NCI-H460 (cell line): ENCODE results near the gene AIFM1. TPM values are rescaled to one million over a fixed set of nuclear protein-coding genes. Genes with fewer than 3 reads are reported as not detected.

Experiments used
- DNase-seq: peaks from one replicate; pipeline ENCODE4 v3.0.0-alpha.2; 2016; ENCODE audit warnings: low read depth; ENCODE audit errors: extremely low read depth
- total RNA-seq: library from RNA; depleted of rRNA; stranded (reverse); fragments of >200 nt; shearing (Covaris generic); gene quantifications from 2 replicates; pipeline ENCODE4 v1.2.3, GENCODE V29; 2014

Gene AIFM1
- total RNA-seq, 1 experiment from 2014 or later, result 45.7 TPM

DNA sequence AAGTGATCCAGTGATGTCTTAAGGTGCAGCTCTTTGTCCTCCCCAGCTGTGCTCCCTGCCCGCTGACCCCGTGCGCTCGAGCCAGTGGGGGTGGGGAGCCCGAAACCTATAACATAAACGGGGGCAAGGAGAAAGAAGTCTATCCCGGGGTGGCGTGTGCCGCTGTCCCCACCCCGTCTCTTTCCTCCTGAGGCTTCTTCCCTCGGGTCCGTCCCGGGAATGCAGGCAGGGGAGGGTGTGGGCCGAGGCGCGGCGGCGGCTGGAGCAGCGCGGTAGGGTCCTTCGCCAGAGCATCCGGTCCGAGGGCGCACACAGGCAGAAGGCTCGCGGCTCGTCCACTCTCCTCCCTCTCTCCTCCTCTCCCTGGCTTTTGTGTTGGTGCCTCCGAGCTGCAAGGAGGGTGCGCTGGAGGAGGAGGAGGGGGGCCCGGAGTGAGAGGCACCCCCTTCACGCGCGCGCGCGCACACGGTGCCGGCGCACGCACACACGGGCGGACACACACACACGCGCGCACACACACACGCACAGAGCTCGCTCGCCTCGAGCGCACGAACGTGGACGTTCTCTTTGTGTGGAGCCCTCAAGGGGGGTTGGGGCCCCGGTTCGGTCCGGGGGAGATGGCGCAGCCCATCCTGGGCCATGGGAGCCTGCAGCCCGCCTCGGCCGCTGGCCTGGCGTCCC is 5.9 kb upstream of the AIFM1 start, which contains the start of gene RAB33A:
Gene RAB33A, plus strand, starts transcription at position 517 of the 681 bp plus-strand sequence. Its CDS starts 101 bp downstream, at position 618.
- DNase-seq, result no peak

DNA sequence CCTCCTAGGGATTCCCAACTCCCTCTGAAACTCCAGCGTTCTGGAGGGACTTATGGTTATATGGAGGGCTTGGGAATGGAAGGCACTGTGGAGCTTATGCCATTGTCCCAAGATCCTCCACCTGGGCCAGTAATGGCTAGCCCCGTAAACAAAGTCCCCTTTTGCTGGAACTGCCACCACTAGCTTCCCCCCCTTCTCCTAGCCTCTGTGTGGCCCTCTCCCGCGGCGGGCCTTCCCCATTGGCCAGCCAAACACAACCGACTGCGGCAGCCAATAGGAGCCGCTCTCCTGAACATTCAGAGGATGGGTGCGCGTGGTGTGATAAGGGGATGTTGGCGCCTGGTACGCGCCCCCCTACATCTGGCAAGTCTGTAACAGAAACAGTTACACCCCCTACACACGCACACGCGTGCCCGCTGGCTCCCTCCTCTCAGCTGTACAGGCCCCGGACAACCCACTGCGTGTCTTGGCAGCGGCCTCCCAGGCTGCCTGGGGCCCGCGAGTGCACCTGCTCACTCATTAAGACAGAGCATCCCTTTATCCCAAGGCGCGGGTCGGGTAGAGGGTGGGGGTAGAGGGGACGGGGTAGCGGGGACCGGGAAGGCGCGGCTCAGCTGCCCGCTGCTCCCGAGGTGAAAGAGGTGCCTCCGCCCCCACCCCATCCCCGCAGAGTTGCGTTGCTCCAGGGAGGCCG is 5.3 kb upstream of the AIFM1 start:
- no peak for DNase-seq

DNA sequence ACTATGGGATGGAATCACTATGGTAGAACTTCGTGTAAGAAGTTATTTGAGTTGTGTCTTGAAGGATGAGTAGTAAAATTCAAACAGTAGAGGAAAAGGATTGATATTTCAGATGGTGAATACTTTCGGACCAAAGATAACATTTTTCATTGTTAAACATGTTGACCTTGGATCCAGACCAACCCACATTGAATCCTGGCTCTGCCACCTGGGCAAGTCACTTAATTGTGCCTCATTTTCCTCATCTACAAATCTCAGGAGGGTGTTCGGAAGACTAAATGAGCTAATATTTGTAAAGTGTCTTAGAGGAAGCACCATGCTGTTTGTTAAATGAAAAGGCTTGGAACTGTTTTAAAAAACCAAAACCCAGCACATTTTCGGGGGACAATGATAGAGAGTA is 1.4 kb upstream of the AIFM1 start:
- DNase-seq, result no peak

DNA sequence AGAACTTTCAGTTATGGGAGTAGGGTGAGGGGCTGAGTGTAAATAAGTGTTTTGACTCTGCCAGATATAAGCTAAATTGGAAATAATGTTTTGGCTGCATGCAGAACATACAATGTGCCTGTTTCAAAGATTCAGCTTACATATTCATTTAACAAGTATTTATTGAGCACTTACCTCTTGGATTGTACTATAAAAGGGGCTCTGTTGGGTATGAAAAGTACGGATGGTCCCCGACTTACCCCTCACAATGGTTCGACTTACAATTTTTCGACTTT is 799 bp upstream of the AIFM1 start:
- no peak for DNase-seq

DNA sequence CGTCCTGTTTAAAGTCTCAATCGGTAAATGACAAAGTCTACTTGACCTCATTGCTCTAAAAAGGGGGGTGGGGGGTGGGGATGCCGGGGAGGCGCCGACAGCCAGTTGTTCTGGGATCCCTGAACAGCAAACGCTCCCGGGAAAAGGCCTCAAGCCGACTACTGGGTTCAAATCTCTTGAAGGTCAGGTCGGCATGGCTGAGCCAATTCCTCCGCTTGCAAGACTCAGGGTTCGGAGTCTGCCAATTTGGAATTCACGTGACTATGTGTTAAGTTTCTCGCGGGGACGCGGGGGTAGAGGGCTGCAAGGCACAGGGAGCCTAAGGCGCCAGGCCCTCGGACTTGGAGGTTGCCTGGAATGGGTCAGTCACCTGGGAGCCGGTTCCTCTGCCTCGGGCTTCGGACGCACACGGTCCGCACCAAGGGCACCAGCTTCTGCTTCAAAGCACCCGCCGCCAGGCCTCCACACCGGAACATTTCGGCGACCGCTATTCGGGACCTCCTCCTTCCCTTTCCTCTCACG is 399 bp downstream of the AIFM1 start:
- DNase-seq, result no peak

DNA sequence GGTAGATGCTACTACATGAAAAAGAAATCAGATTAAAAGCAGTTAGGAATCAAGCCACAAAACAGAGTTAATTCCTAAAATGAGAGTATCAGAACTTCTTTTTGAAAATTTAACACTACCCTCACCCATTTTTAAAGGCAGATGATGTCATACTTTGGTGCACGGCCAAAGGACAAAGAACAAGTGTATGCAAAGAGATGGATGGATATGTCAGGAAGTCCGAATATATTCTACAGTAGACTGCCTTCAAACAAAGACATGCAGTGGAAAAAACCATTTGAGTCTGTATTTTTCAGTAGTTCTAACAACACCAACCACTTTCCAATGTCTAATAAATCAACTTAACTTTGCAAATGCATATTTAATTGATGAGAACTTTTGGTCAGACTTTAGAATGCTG is 2.2 kb downstream of the AIFM1 start:
- DNase-seq, result no peak

DNA sequence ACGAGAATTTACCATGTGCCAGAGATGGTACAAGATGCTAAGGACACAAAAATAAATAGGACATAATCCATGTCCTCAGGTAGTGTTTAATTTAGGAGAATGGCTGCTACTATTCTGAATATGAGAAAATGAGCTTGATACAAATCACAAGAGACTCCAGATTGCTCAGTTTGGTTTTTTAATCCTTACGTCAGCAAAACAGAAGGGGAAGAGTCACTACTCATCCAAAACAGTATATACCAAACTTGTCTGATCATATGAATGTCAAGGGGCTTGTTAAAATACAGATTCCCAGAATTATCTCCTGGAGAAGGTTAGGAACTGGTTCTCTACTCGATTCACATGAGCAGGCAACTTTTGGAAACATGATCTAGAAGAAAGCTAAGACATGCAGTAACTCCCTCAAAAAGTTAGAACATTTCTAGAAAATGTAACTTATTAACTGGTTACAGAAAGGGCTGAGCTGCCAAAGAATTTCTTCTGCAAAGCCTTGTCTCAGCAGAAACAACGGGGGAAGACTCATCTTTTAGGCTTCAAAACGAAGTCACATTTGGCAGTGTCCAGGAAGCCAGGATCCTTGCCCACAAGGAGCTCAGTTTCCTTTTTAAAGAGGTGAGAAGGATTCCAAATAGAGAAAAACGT is 3.4 kb downstream of the AIFM1 start:
- no peak for DNase-seq

DNA sequence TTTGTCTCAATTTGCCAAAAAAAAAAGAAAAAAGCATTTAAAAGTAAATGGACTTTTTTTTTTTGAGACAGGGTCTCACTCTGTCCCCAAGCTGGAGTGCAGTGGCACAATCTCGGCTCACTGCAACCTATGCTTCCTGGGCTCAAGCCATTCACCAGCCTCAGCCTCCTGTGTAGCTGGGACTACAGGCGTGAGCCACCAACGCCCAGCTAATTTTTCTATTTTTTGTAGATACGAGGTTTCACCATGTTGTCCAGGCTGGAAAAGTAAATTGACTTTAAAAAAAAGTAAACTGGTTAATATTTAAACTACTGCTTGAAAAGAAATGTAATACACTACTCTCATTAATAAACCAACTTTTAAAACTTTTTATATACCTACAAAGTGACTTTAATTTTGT is 5.9 kb downstream of the AIFM1 start:
- no peak for DNase-seq

DNA sequence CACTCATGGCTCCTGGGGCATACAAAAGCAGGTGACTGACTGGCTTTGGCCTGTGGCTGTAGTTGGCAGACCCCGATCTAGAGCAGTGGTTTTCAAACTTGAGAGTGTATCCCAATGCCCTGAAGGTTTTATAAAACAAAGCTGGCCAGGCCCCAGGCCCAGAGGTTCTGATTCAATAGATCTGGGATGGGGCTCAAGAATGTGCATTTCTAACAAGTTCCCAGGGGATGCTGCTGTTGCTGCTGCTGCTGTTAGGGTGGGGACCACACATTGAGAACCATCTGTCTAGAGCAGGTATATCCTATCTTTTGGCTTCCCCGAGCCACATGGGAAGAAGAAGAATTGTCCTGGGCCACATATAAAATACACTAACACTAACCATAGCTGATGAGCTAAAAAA is 7.3 kb downstream of the AIFM1 start:
- DNase-seq, result no peak

DNA sequence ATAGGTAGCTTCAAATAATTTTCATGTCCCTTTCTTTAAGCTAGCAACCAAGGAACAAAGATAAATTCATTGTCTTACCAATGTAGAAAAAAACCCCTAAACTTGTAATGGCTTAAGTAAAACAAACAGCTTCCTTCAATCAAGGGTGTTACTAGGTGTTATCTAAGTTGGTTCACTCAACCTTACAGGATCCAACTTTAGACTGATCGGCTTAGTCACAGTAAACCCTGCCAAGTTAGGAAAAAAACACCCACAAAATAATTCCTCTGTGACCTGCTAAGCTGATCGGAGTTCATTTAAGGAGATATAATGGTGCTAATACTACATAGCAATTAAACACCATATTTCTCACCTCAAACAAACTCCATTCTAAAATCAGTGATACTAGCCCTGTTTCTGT is 10.1 kb downstream of the AIFM1 start:
- DNase-seq, result no peak

DNA sequence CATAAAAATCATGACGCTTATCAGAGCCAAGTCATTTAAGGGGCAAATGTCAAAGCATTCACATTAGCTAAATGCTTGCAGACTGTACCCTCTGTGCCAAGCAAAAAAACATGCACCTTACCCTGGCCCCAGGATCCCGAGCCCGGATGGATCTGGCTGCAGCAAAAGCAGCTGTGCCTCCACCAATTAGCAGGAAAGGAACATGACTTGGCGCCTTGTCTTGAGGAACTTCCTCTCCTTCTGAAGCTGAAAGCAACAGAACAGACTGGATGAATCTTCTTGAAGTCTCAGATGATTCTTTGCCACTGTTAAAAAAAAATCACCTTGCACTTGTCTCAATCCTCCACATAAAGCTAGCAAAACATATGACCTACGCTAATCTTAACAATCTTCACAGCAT is 18.0 kb downstream of the AIFM1 start:
- DNase-seq, result no peak

DNA sequence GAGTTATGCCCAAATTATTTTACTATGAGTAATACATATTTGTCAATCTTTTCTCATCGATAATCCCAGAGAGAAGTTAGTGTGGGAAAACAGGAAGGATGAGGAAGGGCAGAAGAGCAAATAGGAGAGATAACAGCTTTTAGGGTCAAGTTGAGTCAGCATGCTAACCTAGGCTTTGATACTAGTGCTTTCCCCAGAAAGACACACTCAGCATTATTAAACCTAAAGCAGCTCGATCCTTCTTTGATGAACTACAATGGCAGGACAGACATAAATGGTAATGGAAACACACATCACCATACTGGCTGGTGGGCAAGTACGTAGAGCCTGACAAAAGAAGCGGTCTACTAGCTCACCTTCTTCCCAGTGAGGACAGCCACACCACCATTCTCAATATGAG is 20.5 kb downstream of the AIFM1 start:
- DNase-seq, result no peak

DNA sequence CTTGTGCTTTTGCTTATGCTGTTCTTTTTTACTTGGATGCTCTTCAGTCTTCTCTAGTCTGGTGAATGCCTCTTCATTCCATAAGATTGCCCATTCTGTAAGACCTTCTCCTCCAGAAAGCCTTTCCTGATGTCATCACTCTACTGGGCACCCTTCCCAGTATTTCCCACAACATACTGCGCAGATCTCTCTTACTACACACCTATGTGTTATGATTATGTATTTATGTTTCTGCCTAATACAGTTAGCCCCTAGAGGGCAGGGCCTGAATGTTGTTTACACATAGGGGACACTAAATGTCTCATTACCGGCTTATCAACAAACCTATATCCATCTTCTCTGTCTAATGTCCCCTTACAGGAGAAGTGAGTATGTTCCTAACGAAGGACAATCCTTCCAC is 21.1 kb downstream of the AIFM1 start:
- DNase-seq, result peak; percentile 16

DNA sequence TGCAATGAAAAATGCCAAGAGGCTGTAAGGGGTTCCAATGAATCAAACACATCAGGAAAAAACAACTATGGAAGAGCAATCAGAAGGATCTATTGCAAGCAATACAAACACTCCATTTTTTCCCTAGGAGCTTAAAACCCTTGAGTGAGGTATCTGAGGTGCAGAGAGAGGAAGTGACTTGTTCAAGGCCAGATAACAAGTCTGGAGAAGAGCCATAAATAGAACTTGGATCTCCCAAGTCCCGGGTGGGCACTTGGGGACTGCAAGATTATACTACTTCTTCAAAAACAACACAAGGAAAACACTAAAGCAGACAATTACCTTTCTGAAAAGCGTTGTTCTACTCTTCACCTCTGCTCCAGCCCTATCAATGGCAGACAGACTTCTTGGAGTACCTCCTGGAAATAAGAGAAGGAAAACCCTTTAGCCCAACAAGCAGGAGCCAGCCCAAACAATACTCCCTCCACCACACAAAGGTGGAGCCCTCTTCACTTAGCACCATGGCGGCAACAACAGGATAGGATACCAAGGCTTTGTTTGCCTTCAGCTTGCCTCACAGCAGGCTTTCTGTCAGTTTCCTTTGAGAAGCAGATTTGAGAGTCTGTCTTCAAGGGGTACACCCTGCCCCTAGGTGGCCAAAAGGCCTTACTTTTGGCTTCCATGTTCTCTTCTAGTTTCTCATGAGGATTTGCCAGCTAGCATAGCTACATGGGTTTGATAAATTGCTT is 26.0 kb downstream of the AIFM1 start:
- no peak for DNase-seq

DNA sequence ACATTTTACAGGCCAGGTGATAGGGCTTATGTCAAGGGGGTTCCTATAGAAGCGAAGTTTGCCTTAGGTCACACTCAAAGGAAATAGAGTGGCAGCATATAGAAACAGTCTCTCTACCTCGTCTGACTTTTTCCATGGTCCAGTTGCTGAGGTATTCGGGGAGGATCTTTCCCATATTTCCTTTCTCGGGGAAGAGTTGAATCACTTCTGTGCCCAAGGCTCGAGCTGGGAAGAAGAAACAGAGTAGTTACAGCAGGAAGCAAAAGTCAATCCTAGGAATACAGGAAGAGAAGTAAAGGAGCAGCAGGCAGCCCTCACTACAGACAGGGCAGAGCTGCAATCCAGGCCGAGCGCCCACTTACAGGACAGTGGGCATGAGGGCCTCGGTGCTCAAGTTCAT is 28.7 kb downstream of the AIFM1 start:
- no peak for DNase-seq

DNA sequence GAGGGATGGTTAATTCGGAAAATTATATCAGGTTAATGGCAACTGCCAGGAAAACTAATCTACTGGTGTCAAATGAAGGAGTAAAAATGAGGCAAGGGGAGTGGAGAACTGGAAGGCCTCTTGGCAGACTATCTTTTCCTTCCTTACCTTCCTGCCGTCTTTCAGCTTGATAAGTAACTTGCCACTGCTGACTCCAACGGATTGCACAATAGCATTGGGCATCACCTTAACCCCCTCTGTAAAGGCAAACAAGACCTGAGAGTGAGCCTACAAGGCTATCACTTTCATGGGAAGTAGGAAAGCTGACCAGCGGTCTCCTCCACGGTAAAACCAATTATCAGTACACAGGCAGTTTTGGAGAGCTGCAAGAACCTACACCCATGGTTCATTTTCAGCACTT is 29.1 kb downstream of the AIFM1 start:
- no peak for DNase-seq

DNA sequence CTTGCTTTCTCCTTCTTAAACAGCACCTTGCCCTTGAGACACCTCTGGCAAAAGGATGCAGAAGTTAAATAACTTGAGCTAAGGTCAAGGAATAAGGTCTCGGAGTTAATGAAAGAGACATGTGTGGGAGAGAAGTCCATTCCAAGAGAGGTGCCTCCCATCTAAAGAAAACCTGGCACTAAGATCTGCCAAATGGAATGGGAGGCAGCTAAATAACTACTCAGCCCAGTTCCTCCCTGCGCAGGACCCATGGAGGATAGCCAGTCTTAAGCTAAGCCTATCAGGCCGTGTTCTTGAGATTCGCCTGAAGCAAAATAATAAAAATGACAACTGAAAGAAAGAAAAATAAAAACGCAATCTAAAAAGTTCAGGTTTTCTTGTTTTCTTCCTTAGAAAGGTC is 34.7 kb downstream of the AIFM1 start:
- no peak for DNase-seq

DNA sequence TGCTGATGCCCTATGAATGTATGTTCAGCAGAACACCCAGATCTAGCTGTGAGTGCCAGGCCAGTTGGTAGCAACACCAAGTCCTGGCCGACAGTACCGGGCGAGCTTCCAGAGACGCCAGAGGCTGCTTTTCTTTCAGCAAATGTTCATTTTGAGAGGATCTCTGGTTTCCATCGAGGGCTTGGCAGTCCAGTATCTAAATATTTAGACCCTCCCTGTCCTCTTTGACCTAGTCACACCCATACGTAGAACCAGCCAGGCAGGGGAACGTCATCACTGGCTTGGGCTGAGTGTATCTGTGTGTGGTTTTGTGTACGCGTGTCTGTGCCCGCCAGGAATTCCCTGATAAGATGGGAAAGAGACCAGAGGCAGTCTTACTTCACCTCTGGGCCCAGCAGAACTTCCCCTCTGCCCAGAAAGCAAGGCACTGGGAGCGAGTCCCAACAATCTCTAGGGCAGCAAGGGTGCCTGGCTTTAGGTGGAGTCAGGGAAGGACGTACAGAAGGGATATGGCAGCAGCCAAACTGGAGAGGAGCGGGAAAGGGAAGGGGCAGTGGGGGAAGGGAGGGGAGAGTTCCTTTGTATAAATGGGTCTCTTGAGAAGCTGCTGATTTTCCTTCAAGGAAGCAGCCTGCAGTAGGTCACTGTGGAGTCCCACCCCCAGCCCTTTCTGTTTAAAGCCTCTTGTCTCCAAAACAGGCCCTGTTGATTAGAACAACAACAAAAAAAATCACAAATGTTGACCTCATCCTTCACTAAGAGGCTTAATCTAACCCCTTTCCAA is 40.4 kb downstream of the AIFM1 start:
- no peak for DNase-seq

DNA sequence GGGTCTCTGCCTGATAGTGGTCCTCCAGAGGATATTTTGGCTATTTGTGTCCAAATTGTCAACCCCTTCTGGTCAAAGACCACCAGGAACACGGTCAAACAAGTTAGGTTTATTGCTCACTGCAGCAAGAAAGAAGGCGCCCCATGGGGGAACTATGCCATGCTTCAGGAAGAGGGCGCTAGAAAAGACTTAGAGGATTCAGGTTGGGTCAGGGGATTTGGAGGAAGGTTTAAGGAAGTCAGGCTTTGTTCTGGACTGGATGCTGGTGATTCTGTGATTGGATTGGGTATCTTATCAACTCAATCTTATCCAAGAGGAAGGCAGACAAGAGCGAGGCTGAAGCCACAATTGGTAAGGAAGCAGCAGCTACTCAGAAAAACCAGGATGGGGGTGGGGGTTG is 41.1 kb downstream of the AIFM1 start:
- no peak for DNase-seq

DNA sequence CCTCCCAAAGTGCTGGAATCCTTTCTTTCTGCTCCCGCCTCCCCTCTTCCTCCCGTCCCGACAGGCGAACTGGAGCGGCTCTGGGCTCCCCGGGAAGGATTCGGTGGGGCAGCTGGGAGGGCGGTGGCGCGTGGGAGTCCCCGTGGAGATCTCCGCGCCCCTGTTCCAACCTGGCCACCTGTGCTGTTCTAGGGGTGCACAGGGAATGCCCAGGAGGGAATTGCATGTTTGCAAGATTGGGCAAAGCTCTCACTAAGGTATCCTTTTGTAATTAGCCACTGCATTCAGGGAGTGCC is 44.2 kb downstream of the AIFM1 start:
- no peak for DNase-seq
